22Rv1 (cell line): ENCODE data around the gene NSD1.

ENCODE experiments used
- CTCF ChIP-seq: fragments of 450-650 bp; IDR thresholded peaks from 2 replicates; pipeline ENCODE4 v1.5.1; 2017; ENCODE audit warnings: mild to moderate bottlenecking
- ZFX ChIP-seq: fragments of 450-650 bp; IDR thresholded peaks from 2 replicates; pipeline ENCODE4 v1.6.1; 2017; ENCODE audit warnings: antibody characterized with exemption, borderline replicate concordance

- TF ChIP-seq CTCF (no peak), ZFX (no peak)
These were observed 173.3 kb downstream of the NSD1 start for GRCh38 chr5:177306674-177307543.
